H7 (cell line): ENCODE data around the gene CABCOCO1. TPM values are rescaled to one million over a fixed set of nuclear protein-coding genes. Genes with fewer than 3 reads are reported as not detected.

Experiments used
- DNase-seq: peaks from one replicate; pipeline ENCODE4 v3.0.0; 2012
- H3K27me3 ChIP-seq: 2 replicates; pipeline ENCODE4 v1.6.0; 2011; ENCODE audit warnings: mild to moderate bottlenecking, low read length; ENCODE audit not compliant: control insufficient read depth, insufficient read depth
- H3K36me3 ChIP-seq: replicated peaks from 2 replicates; pipeline ENCODE4 v1.5.1; 2011; ENCODE audit warnings: low read length; ENCODE audit not compliant: control insufficient read depth, insufficient read depth
- H3K4me3 ChIP-seq: 2 replicates; pipeline ENCODE4 v1.5.1; 2011; ENCODE audit warnings: low read depth, mild to moderate bottlenecking, control low read depth, low read length, moderate library complexity; ENCODE audit not compliant: insufficient read depth
- total RNA-seq: library from RNA; depleted of rRNA; stranded (reverse); fragments of >200 nt; shearing (Covaris generic); gene quantifications from 2 replicates; pipeline ENCODE4 v1.2.3, GENCODE V29; 2014; rRNA removed

Gene CABCOCO1, protein sequence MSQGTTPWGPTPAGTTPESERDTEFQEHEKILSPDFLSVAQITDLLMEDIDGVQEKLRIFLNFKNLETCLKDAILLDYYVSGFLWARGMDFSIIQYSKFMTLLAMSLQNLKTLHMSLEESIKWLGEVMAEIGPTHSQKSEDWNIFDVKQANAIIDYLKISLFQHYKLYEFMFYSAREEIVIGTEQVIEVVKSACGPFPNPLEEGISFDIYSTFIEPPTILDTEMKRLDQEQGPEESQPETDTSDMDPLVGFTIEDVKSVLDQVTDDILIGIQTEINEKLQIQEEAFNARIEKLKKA
- not detected in 2 replicates for total RNA-seq

- H3K36me3 ChIP-seq: no peaks in the 10 kb centered on the region
- no peaks in the 10 kb centered on the region; the same call in none of the 2 replicates for H3K27me3 ChIP-seq
- DNase-seq: peak; percentile 79
- peak within 1 kb of the TSS; percentile 58 for H3K4me3 ChIP-seq
Observed at GRCh38 chr10:61662794-61663259, at the start of gene CABCOCO1. Gene CABCOCO1 (plus strand): TSS chr10:61662929. CDS start chr10:61662973, 44 bp downstream.

DNA sequence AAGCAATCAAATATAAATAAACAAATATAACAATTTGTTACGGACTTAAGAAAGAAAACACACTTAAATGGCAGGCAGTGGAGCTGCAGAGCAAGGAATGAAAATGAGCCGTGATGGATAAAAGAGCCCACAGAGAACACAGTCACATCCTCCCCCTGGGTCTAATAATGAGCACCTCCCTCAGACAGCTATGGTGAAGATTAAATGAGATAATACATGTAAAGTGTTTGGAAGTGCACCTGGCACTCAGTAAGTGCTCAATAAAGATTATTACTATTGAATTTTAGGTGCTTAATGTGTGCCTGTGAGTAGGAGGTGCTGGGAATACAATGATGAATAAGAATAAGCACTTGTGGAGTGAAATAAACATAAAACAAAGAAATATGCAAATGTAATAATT lies 49.1 kb upstream of the CABCOCO1 start:
- Histone ChIP-seq H3K4me3 (no peak overlapping the region), H3K36me3 (no peaks in the 10 kb centered on the region), H3K27me3 (no peaks in the 10 kb centered on the region)
- no peak for DNase-seq

GRCh38 chr10:61616611-61617010 lies 46.1 kb upstream of the CABCOCO1 start:
- Histone ChIP-seq H3K27me3 (no peaks in the 10 kb centered on the region), H3K4me3 (no peak overlapping the region), H3K36me3 (no peaks in the 10 kb centered on the region)
- no peak for DNase-seq

DNA sequence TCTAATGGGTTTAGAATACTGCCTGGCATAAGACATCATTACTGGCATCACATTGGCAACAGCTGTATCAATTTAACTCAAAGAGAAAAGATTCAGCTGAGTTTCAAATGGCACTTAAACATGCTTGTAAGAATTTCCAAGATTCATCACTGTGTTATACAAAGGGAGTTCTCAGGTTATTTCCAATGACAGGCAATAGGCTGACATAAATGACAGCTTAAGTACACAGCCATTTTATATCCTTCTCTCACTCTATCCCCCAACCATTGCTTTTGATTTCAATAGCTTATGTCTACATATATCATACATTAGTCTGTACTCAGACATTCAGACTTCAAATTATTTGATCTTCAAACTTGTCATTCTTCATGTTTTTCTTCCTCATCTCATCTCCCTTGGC lies 45.5 kb upstream of the CABCOCO1 start:
- H3K4me3 ChIP-seq: no peak overlapping the region
- no peak for DNase-seq
- no peaks in the 10 kb centered on the region for H3K36me3 ChIP-seq
- no peaks in the 10 kb centered on the region for H3K27me3 ChIP-seq

GRCh38 chr10:61617586-61617985 lies 45.1 kb upstream of the CABCOCO1 start:
- Histone ChIP-seq H3K4me3 (no peak overlapping the region), H3K27me3 (no peaks in the 10 kb centered on the region), H3K36me3 (no peaks in the 10 kb centered on the region)
- DNase-seq: no peak

GRCh38 chr10:61618388-61618961 lies 44.3 kb upstream of the CABCOCO1 start:
- Histone ChIP-seq H3K27me3 (no peaks in the 10 kb centered on the region), H3K4me3 (no peak overlapping the region), H3K36me3 (no peaks in the 10 kb centered on the region)
- DNase-seq: no peak

- no peak overlapping the region for H3K4me3 ChIP-seq
Observed at GRCh38 chr10:61620506-61620905, 42.2 kb upstream of the CABCOCO1 start.

DNA sequence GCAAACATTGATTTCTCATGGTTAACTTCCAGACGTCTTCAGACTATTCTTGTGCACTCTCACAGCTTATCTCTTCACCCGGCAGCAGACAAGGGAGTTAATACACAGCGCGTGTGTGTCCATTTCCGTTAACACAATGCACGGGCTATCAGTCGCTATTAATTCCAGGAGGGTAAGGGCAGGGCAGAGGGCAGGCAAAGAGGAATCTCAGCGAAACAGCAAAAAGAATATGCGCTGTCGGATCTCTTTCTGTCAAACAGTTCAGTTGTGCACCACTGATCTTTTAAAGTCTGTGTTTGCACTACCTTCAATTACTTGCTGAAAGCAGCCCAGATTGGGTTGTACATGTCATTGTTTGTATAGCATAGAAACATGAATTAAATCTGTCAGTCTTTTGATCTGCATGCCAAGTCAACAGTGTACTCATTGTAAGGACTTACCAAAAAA lies 41.1 kb upstream of the CABCOCO1 start:
- no peak for DNase-seq
- H3K27me3 ChIP-seq: no peaks in the 10 kb centered on the region
- H3K4me3 ChIP-seq: no peak overlapping the region

More at GRCh38 chr10:61620506-61620905, 42.2 kb upstream of the CABCOCO1 start:
- no peaks in the 10 kb centered on the region for H3K27me3 ChIP-seq
- H3K36me3 ChIP-seq: no peaks in the 10 kb centered on the region
- DNase-seq: no peak

DNA sequence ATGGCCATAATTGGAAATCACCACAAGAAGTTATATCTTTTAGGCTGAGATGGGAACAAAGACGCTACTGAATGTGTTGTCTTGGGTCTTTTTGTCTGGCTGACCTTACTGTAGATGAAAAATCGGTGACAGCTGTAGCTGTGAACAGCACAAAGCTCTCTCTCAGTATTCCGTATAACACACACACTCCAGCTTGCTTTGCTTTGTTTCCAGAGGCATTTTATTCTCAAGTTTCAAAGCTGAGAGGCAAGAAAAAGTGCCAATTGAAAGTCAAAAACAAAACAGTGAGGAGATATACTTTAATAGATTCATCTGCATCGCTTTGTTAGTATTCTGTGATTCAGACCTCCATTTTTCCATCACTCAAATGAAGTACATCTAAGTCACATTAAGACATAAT lies 39.6 kb upstream of the CABCOCO1 start:
- Histone ChIP-seq H3K27me3 (no peaks in the 10 kb centered on the region), H3K36me3 (no peaks in the 10 kb centered on the region), H3K4me3 (no peak overlapping the region)
- DNase-seq: no peak

More for the DNA sequence above, 41.1 kb upstream of the CABCOCO1 start:
- H3K36me3 ChIP-seq: no peaks in the 10 kb centered on the region

DNA sequence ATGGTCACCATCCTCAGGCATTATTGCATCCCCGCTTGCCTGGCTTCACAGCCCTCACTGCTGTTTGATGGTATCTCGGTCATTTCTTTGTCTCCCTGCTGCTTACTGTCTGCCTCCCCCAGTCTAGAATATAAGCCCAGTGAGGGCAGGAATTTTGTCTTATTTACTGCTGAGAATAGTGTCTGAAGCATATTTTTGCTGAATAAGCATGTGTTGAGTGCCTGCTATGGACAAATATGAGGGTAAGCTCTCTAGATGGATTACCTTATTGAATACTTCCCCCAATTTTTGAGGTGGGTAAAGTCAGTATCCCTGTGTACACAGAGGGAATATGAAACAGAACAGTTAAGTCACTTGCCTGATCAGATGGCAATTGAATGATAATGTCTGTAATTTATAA lies 36.5 kb upstream of the CABCOCO1 start:
- H3K36me3 ChIP-seq: no peaks in the 10 kb centered on the region
- H3K27me3 ChIP-seq: no peaks in the 10 kb centered on the region
- no peak overlapping the region for H3K4me3 ChIP-seq
- DNase-seq: no peak

- Histone ChIP-seq H3K4me3 (no peak overlapping the region), H3K36me3 (no peaks in the 10 kb centered on the region), H3K27me3 (no peaks in the 10 kb centered on the region)
- DNase-seq: no peak
Observed at GRCh38 chr10:61627266-61627665, 35.5 kb upstream of the CABCOCO1 start.

DNA sequence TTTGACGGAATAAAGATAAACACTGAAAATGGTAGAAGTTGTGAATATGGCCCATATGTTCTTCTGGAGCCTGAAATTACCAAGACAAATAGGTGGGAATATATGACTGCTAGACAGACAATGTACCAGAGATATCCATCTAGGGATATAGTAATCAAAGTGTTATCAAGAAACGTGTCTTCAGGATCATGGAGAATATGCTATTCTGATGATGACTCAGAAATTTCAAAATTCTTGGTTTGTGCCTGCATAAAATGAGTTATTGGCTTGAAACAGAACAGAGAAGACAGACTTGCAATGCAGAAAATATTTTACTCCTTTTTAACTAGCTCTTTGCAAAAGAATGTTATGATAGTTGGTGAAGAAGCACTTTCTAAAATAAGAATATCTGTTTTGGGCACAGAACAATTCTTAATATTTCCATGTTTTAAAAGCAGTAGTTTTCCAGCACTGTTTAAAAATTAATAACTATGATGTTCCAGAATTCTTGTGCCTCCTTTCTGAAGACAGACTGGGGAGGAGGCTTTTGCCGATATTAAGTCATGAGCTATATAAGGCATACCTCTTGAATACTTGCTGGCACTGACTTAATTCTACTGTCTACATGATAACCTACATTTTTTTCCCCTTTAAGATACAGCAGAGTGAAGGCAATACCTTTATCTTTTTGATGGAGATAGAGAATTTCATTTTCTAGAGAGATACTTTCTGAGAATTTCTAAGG lies 34.4 kb upstream of the CABCOCO1 start:
- no peak overlapping the region for H3K4me3 ChIP-seq
- H3K36me3 ChIP-seq: no peaks in the 10 kb centered on the region
- H3K27me3 ChIP-seq: no peaks in the 10 kb centered on the region
- DNase-seq: no peak

DNA sequence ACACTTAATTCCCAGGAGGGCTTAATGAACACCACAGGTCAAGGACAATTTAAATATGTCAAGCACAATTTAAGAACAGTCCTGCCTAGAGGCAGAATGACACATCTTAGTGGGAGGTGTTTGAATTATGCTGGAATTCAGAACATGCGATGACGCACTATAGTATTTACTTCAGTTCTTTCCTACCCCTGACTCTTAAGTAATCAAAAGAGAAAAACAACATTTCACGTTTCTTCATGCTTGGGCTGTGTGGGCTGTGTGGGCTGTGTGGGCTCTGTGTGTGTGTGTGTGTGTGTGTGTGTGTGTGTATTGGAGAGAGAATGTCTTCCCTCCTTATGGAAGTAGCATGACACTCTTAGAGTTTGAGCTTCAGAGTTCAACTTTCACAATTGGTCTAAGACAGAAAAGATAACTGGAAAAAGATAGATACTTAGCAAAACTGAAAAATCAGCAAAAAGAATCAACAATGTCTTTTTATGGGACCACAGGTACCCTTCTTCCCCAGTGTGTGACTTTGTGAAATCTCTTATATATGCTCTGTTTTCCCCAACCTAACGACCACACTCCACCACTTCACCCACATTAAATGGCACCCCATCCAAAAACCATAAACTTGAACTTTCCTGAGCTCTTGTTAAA lies 33.7 kb upstream of the CABCOCO1 start:
- no peaks in the 10 kb centered on the region for H3K27me3 ChIP-seq
- H3K36me3 ChIP-seq: no peaks in the 10 kb centered on the region
- H3K4me3 ChIP-seq: no peak overlapping the region
- DNase-seq: no peak

GRCh38 chr10:61629576-61629975 lies 33.2 kb upstream of the CABCOCO1 start:
- no peak for DNase-seq
- Histone ChIP-seq H3K27me3 (no peaks in the 10 kb centered on the region), H3K36me3 (no peaks in the 10 kb centered on the region), H3K4me3 (no peak overlapping the region)
